ENCODE results near the gene ADGRL3.
"Not testable (repeated sequence)": the region's sequence is repeated elsewhere in the genome, so short reads cannot be mapped to it uniquely, and the experiment has no call there.

The ADGRL3 gene

GRCh38 chr4:61851126-61851525 is 651.0 kb downstream of the ADGRL3 start:
- no peak for DNase-seq

- not testable (repeated sequence) for DNase-seq
Measured at GRCh38 chr4:61852105-61852504, 652.0 kb downstream of the ADGRL3 start.

- no peak for DNase-seq
Measured at GRCh38 chr4:61853041-61853440, 652.9 kb downstream of the ADGRL3 start.

GRCh38 chr4:61860376-61860775 is 660.2 kb downstream of the ADGRL3 start:
- no peak for DNase-seq

GRCh38 chr4:61864286-61864685 is 664.2 kb downstream of the ADGRL3 start:
- DNase-seq: no peak

GRCh38 chr4:61866378-61867030 is 666.4 kb downstream of the ADGRL3 start:
- DNase-seq: no peak

GRCh38 chr4:61872983-61873382 is 672.9 kb downstream of the ADGRL3 start:
- DNase-seq: no peak

- DNase-seq: no peak
Measured at GRCh38 chr4:61877266-61877665, 677.1 kb downstream of the ADGRL3 start.

GRCh38 chr4:61877893-61878292 is 677.8 kb downstream of the ADGRL3 start:
- DNase-seq: no peak

GRCh38 chr4:61882381-61882780 is 682.3 kb downstream of the ADGRL3 start:
- no peak for DNase-seq

GRCh38 chr4:61886131-61886530 is 686.0 kb downstream of the ADGRL3 start:
- no peak for DNase-seq

GRCh38 chr4:61889117-61889516 is 689.0 kb downstream of the ADGRL3 start:
- DNase-seq: no peak

- no peak for DNase-seq
Measured at GRCh38 chr4:61890321-61890720, 690.2 kb downstream of the ADGRL3 start.

GRCh38 chr4:61891953-61892352 is 691.8 kb downstream of the ADGRL3 start:
- DNase-seq: no peak

GRCh38 chr4:61896634-61897033 is 696.5 kb downstream of the ADGRL3 start:
- no peak for DNase-seq

- no peak for DNase-seq
Measured at GRCh38 chr4:61909031-61909430, 708.9 kb downstream of the ADGRL3 start.

- DNase-seq: no peak
Measured at GRCh38 chr4:61911313-61911756, 711.2 kb downstream of the ADGRL3 start.

- DNase-seq: no peak
Measured at GRCh38 chr4:61913619-61914018, 713.5 kb downstream of the ADGRL3 start.

- no peak for DNase-seq
Measured at GRCh38 chr4:61915501-61915900, 715.4 kb downstream of the ADGRL3 start.

- DNase-seq: no peak
Measured at GRCh38 chr4:61918507-61918906, 718.4 kb downstream of the ADGRL3 start.

GRCh38 chr4:61918987-61919386 is 718.9 kb downstream of the ADGRL3 start:
- DNase-seq: no peak

- no peak for DNase-seq
Measured at GRCh38 chr4:61919561-61919960, 719.4 kb downstream of the ADGRL3 start.

GRCh38 chr4:61921920-61922319 is 721.8 kb downstream of the ADGRL3 start:
- DNase-seq: no peak

GRCh38 chr4:61922766-61923165 is 722.6 kb downstream of the ADGRL3 start:
- no peak for DNase-seq

- no peak for DNase-seq
Measured at GRCh38 chr4:61923179-61923578, 723.1 kb downstream of the ADGRL3 start.

All from activated naive CD4-positive, alpha-beta T cell treated with anti-CD3 and anti-CD28 coated beads, Interleukin-2, amount 50 U/mL, for 16 hours (primary cell).